Nephron (organoid): Measurements from ENCODE around the gene EXPH5.

Experiments used
- H3K27ac Mint-ChIP-seq, 3 experiments: 2 replicates each; pipeline ENCODE4 v1.8.0; 2020; ENCODE audit warnings: mixed read lengths in 3 of 3, mild to moderate bottlenecking in 2 of 3, moderate library complexity in 1 of 3
- H3K27me3 Mint-ChIP-seq: 2 replicates; pipeline ENCODE4 v1.8.0; 2021; ENCODE audit warnings: low read depth, mild to moderate bottlenecking, moderate library complexity, mixed read lengths
- H3K36me3 Mint-ChIP-seq: 2 replicates; pipeline ENCODE4 v1.8.0; 2020; ENCODE audit warnings: low read depth, mixed read lengths
- H3K4me1 Mint-ChIP-seq: 2 replicates; pipeline ENCODE4 v1.8.0; 2020; ENCODE audit warnings: mixed read lengths
- H3K4me3 Mint-ChIP-seq, 3 experiments: 2 replicates each; pipeline ENCODE4 v1.8.0; 2020; ENCODE audit warnings: mild to moderate bottlenecking in 3 of 3, mixed read lengths in 3 of 3, moderate library complexity in 2 of 3
- H3K9me3 Mint-ChIP-seq: 2 replicates; pipeline ENCODE4 v1.8.0; 2020; ENCODE audit warnings: mixed read lengths
- CTCF ChIP-seq, 3 experiments: fragments of 200-600 bp; sonication (generic); IDR thresholded peaks; one replicate each; pipeline ENCODE4 v1.5.0; 2021; ENCODE audit warnings: antibody characterized with exemption in 3 of 3; ENCODE audit not compliant: unreplicated experiment in 3 of 3

Gene EXPH5

GRCh38 chr11:108568195-108568858, 25.2 kb downstream of the EXPH5 start:
- no peaks in the 10 kb centered on the region for H3K36me3 Mint-ChIP-seq
- peaks cover 7% of the 10 kb centered on the region for H3K4me1 Mint-ChIP-seq
- H3K27ac Mint-ChIP-seq, result no peak overlapping the region
- H3K4me3 Mint-ChIP-seq, result no peak overlapping the region
- TF ChIP-seq CTCF (IDR thresholded peaks at IDR 0.05; ENCODE audit: unreplicated experiment in 3 of 3), result no peak
- no peaks in the 10 kb centered on the region for H3K9me3 Mint-ChIP-seq
- H3K27me3 Mint-ChIP-seq, result peaks cover 7% of the 10 kb centered on the region

GRCh38 chr11:108565653-108566052, 27.9 kb downstream of the EXPH5 start:
- Mint-ChIP-seq H3K27me3 (peaks cover 7% of the 10 kb centered on the region), H3K27ac (no peak overlapping the region), H3K36me3 (no peaks in the 10 kb centered on the region), H3K4me3 (no peak overlapping the region), H3K9me3 (no peaks in the 10 kb centered on the region), H3K4me1 (peaks cover 30% of the 10 kb centered on the region)
- TF ChIP-seq CTCF (IDR thresholded peaks at IDR 0.05; ENCODE audit: unreplicated experiment in 3 of 3), result no peak

DNA sequence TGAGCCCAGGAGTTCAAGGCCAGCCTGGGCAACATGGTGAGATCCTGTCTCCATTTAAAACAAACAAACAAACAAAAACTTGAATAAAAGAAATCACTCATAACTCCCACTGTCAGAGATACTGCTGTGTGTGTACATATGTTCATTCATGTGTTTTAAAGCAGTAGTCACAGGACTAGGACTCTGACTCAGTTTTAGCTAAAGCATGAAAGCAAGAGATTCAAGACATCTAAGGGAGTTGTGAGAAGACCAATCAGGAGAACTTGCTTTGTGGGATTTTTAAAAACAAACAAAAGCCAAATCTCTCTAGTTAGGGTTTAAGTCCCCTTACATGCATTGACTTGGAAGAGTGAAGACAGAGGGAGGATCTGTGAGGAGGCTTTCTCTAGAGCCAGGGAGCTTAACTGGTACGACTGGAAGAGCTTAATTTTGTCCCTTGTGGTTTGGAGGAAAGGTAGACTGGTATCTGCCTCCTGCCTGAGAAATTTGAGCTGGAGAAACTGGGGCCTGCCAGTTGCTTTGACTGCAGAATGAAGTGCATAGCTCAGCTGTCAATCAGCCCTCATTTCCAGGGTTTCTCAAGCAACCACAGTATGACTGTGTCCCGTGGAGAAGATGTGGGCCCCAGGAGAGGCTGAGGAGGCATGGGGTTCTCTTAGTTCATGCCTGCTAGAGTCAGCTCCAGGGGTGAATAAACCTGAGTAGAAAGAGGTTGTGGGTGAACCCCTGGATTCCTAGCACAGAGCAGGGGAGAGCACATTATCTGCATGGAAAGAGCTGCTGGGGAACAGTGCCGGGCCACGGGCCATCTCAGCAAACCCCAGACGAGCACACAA, 30.6 kb downstream of the EXPH5 start:
- Mint-ChIP-seq H3K36me3 (no peaks in the 10 kb centered on the region), H3K4me3 (no peak overlapping the region)

GRCh38 chr11:108561535-108561991, 32.0 kb downstream of the EXPH5 start:
- TF ChIP-seq CTCF (IDR thresholded peaks at IDR 0.05; ENCODE audit: unreplicated experiment in 3 of 3), result no peak
- H3K9me3 Mint-ChIP-seq, result no peaks in the 10 kb centered on the region
- H3K27me3 Mint-ChIP-seq, result peaks cover 4% of the 10 kb centered on the region
- H3K4me1 Mint-ChIP-seq, result peaks cover 54% of the 10 kb centered on the region
- no peak overlapping the region for H3K27ac Mint-ChIP-seq
- H3K4me3 Mint-ChIP-seq, result no peak overlapping the region
- H3K36me3 Mint-ChIP-seq, result no peaks in the 10 kb centered on the region

More for the DNA sequence above, 30.6 kb downstream of the EXPH5 start:
- TF ChIP-seq CTCF (IDR thresholded peaks at IDR 0.05; ENCODE audit: unreplicated experiment in 3 of 3), result no peak
- Mint-ChIP-seq H3K27me3 (peaks cover 4% of the 10 kb centered on the region), H3K9me3 (no peaks in the 10 kb centered on the region), H3K27ac (peak overlapping the region in 2 of 3 experiments; percentile 2 to 3), H3K4me1 (peaks cover 49% of the 10 kb centered on the region)

DNA sequence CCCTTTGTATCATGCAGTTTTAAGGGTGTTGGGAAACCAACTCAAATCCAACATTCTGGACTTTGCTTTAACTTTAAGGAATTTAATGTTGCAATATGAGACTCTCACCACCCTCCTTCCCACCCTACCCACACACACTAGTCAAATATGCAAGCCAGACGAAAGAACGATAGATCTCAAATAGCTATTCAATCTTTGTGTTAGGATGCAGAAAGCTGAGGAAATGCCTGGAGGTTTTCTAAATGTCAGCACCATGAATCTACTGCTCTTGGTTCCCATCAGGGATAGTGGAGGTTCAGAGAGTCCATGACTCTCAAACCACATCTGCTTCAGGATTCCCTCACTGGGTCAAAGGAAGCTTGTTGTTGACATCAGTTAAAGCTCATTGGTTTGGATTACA, 33.7 kb downstream of the EXPH5 start:
- no peaks in the 10 kb centered on the region for H3K27me3 Mint-ChIP-seq
- no peaks in the 10 kb centered on the region for H3K36me3 Mint-ChIP-seq
- no peaks in the 10 kb centered on the region for H3K9me3 Mint-ChIP-seq
- H3K27ac Mint-ChIP-seq, result peak overlapping the region; percentile 25 to 75 (median 52)
- H3K4me3 Mint-ChIP-seq, result no peak overlapping the region
- TF ChIP-seq CTCF (IDR thresholded peaks at IDR 0.05; ENCODE audit: unreplicated experiment in 3 of 3), result no peak
- peaks cover 61% of the 10 kb centered on the region for H3K4me1 Mint-ChIP-seq
